ENCODE measurements around the gene ODAD3.

Gene ODAD3

GRCh38 chr19:11375143-11375948 is 59.6 kb downstream of the ODAD3 start:
- DNase-seq (ENCODE audit: low read depth, low spot score): no peak

GRCh38 chr19:11374433-11375142 is 60.3 kb downstream of the ODAD3 start, which contains the start of gene SWSAP1:
Gene SWSAP1, plus strand, starts transcription at chr19:11374666. Its CDS starts 15 bp downstream, at chr19:11374681.
- DNase-seq (ENCODE audit: low read depth, low spot score): peak; percentile 99

GRCh38 chr19:11373885-11374432 is 61.0 kb downstream of the ODAD3 start:
- no peak for DNase-seq (ENCODE audit: low read depth, low spot score)

GRCh38 chr19:11373166-11373884 is 61.6 kb downstream of the ODAD3 start:
- DNase-seq (ENCODE audit: low read depth, low spot score): no peak

GRCh38 chr19:11370744-11371143 is 64.2 kb downstream of the ODAD3 start:
- no peak for DNase-seq (ENCODE audit: low read depth, low spot score)

Measured in brain pericyte (primary cell).